PC-3 (cell line): ENCODE results near the gene PRDM5.

ENCODE experiments used
- EZH2 ChIP-seq: fragments of 300-600 bp; sonication (generic); IDR thresholded peaks from one replicate; pipeline ENCODE4 v1.6.1; 2017; ENCODE audit warnings: antibody characterized with exemption, mild to moderate bottlenecking, low read length; ENCODE audit not compliant: unreplicated experiment
- TF ChIP-seq, protein P1 (sequence below): fragments of 300-600 bp; sonication (generic); conservative IDR thresholded peaks from 2 replicates; pipeline ENCODE4 v1.5.1; 2017; ENCODE audit warnings: antibody characterized with exemption, low read depth, mild to moderate bottlenecking, low read length

- TF ChIP-seq, protein P1, sequence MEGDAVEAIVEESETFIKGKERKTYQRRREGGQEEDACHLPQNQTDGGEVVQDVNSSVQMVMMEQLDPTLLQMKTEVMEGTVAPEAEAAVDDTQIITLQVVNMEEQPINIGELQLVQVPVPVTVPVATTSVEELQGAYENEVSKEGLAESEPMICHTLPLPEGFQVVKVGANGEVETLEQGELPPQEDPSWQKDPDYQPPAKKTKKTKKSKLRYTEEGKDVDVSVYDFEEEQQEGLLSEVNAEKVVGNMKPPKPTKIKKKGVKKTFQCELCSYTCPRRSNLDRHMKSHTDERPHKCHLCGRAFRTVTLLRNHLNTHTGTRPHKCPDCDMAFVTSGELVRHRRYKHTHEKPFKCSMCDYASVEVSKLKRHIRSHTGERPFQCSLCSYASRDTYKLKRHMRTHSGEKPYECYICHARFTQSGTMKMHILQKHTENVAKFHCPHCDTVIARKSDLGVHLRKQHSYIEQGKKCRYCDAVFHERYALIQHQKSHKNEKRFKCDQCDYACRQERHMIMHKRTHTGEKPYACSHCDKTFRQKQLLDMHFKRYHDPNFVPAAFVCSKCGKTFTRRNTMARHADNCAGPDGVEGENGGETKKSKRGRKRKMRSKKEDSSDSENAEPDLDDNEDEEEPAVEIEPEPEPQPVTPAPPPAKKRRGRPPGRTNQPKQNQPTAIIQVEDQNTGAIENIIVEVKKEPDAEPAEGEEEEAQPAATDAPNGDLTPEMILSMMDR, result no peak
- TF ChIP-seq EZH2, result no peak
These were observed 206.2 kb downstream of the PRDM5 start for GRCh38 chr4:120716346-120716745.
